KMS-11 (cell line): Measurements from ENCODE around the gene SPEM3.

Experiments used
- H2AFZ ChIP-seq: fragments of 200-600 bp; sonication (generic); 2 replicates; pipeline ENCODE4 v1.6.1; 2016; ENCODE audit warnings: antibody characterized with exemption, mixed run types, low read depth
- H3K27ac ChIP-seq: fragments of 200-600 bp; sonication (generic); 2 replicates; pipeline ENCODE4 v1.6.1; 2016; ENCODE audit warnings: mild to moderate bottlenecking, mixed run types
- H3K27me3 ChIP-seq: fragments of 200-600 bp; sonication (generic); 2 replicates; pipeline ENCODE4 v1.6.1; 2017; ENCODE audit warnings: mild to moderate bottlenecking, low read depth, mixed run types, moderate library complexity; ENCODE audit not compliant: insufficient read depth
- H3K36me3 ChIP-seq: fragments of 200-600 bp; sonication (generic); 2 replicates; pipeline ENCODE4 v1.6.1; 2017; ENCODE audit warnings: mild to moderate bottlenecking, mixed run types; ENCODE audit not compliant: insufficient read depth
- H3K4me1 ChIP-seq: fragments of 200-600 bp; sonication (generic); 2 replicates; pipeline ENCODE4 v1.6.1; 2016; ENCODE audit warnings: mild to moderate bottlenecking, low read depth, mixed run types; ENCODE audit not compliant: poor library complexity, severe bottlenecking
- H3K4me2 ChIP-seq: fragments of 200-600 bp; sonication (generic); 2 replicates; pipeline ENCODE4 v1.7.0; 2016; ENCODE audit warnings: mild to moderate bottlenecking, mixed run types
- H3K4me3 ChIP-seq: fragments of 200-600 bp; sonication (generic); IDR thresholded peaks from 2 replicates; pipeline ENCODE4 v1.6.1; 2017; ENCODE audit warnings: low read depth, low read length, mixed read lengths; ENCODE audit not compliant: insufficient read depth
- H3K79me2 ChIP-seq: fragments of 200-600 bp; sonication (generic); 2 replicates; pipeline ENCODE4 v1.6.1; 2016; ENCODE audit warnings: low read depth, mixed run types; ENCODE audit not compliant: insufficient read depth
- H3K9ac ChIP-seq: fragments of 200-600 bp; sonication (generic); 2 replicates; pipeline ENCODE4 v1.6.1; 2016; ENCODE audit warnings: mild to moderate bottlenecking, mixed run types
- H4K20me1 ChIP-seq: fragments of 200-600 bp; sonication (generic); 2 replicates; pipeline ENCODE4 v1.6.1; 2016; ENCODE audit warnings: mild to moderate bottlenecking, mixed run types; ENCODE audit not compliant: insufficient read depth
- CTCF ChIP-seq: fragments of 200-600 bp; sonication (generic); conservative IDR thresholded peaks from 2 replicates; pipeline ENCODE4 v1.6.1; 2017; ENCODE audit warnings: low read depth, mild to moderate bottlenecking, antibody characterized with exemption, low read length, moderate library complexity, mixed read lengths

SPEM3 gene

GRCh38 chr17:7477392-7478275 is 49.0 kb downstream of the SPEM3 start:
- no peaks in the 10 kb centered on the region for H3K79me2 ChIP-seq
- no peak overlapping the region for H3K4me2 ChIP-seq
- H3K9ac ChIP-seq = no peak overlapping the region
- no peak overlapping the region for H3K27ac ChIP-seq
- no peaks in the 10 kb centered on the region for H3K4me1 ChIP-seq
- H2AFZ ChIP-seq = no peak overlapping the region
- no peaks in the 10 kb centered on the region for H3K36me3 ChIP-seq
- no peaks in the 10 kb centered on the region for H4K20me1 ChIP-seq
- H3K4me3 ChIP-seq = no peak overlapping the region
- no peaks in the 10 kb centered on the region for H3K27me3 ChIP-seq
- TF ChIP-seq CTCF = no peak

- H3K4me2 ChIP-seq = no peak overlapping the region; the same call in 1 of the 2 replicates
- TF ChIP-seq CTCF = no peak
- no peak overlapping the region for H2AFZ ChIP-seq
- no peaks in the 10 kb centered on the region for H4K20me1 ChIP-seq
- H3K27ac ChIP-seq = no peak overlapping the region
- H3K4me1 ChIP-seq = no peaks in the 10 kb centered on the region
- H3K27me3 ChIP-seq = no peaks in the 10 kb centered on the region
- no peak overlapping the region for H3K4me3 ChIP-seq
- H3K36me3 ChIP-seq = no peaks in the 10 kb centered on the region
- peak overlapping the region; percentile 64 for H3K9ac ChIP-seq
- H3K79me2 ChIP-seq = no peaks in the 10 kb centered on the region
Observed at GRCh38 chr17:7478276-7479212, 49.9 kb downstream of the SPEM3 start.

GRCh38 chr17:7479213-7480088 is 50.8 kb downstream of the SPEM3 start, which contains the start of gene ZBTB4:
Gene ZBTB4 (minus strand): TSS chr17:7479631. CDS start chr17:7466801, 12,830 bp downstream.
- H3K4me1 ChIP-seq = no peaks in the 10 kb centered on the region

More at GRCh38 chr17:7479213-7480088, 50.8 kb downstream of the SPEM3 start, which contains the start of gene ZBTB4:
- H3K27me3 ChIP-seq = no peaks in the 10 kb centered on the region
- peak within 1 kb of the TSS; percentile 26; the same call in 1 of the 2 replicates for H2AFZ ChIP-seq
- no peak within 1 kb of the TSS for H3K4me3 ChIP-seq
- no peak for TF ChIP-seq CTCF
- H4K20me1 ChIP-seq = no peaks in the 10 kb centered on the region
- peak within 1 kb of the TSS; percentile 64 for H3K9ac ChIP-seq
- H3K36me3 ChIP-seq = no peaks in the 10 kb centered on the region
- H3K27ac ChIP-seq = no peak within 1 kb of the TSS
- peak within 1 kb of the TSS; percentile 17; the same call in 1 of the 2 replicates for H3K4me2 ChIP-seq
- no peaks in the 10 kb centered on the region for H3K79me2 ChIP-seq
